Stimulated activated CD8-positive, alpha-beta memory T cell treated with anti-CD3 and anti-CD28 coated beads, Interleukin-2, amount 100 ng/mL, for 48 hours (primary cell): Measurements from ENCODE around the gene SHLD2.
"Not testable (repeated sequence)": the region's sequence is repeated elsewhere in the genome, so short reads cannot be mapped to it uniquely, and the experiment has no call there.

Experiments used
- DNase-seq, 2 donors: peaks; one replicate each; pipeline ENCODE4 v3.0.0-alpha.2; 2020; ENCODE audit warnings: low read depth in 2 of 2

Gene SHLD2

DNA sequence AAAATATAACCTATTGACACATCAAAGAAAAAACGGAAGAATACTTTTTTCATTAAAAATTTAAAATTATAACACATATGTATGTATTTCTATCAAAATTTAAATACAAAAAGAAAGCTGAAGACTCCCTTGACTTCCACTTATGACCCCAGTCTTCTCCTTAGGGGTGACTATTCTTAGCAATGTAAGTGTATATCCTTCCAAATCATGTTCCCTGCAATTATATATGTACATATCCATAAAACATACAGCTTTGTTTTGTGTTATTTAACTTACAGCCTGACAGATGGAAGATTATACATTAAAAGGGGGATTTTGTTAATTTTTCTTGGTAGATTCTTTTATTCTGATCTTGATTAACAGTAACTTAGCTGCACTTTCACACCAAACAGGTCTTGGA is 9.5 kb upstream of the SHLD2 start:
- DNase-seq, result no peak

DNA sequence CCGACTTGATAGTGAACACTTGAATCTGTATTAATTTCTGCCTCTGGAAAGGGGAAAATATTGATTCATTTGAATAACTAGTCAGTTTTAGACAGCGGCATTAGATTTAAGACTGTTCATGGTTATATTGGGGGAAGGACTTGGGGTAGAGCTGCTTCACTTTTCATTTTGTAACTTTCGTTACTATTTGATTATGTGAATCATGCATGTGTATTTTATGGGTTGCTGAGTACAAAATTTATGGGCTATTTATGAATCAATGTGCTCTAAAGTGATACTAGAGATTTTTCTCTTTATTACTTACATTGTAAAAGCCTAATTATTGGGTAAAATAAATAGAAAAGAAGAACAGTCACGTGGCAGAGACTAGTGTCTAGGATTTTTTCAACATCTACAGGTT is 5.3 kb upstream of the SHLD2 start:
- no peak for DNase-seq

- DNase-seq, result no peak
Measured at GRCh38 chr10:87090779-87091178, 4.2 kb upstream of the SHLD2 start.

DNA sequence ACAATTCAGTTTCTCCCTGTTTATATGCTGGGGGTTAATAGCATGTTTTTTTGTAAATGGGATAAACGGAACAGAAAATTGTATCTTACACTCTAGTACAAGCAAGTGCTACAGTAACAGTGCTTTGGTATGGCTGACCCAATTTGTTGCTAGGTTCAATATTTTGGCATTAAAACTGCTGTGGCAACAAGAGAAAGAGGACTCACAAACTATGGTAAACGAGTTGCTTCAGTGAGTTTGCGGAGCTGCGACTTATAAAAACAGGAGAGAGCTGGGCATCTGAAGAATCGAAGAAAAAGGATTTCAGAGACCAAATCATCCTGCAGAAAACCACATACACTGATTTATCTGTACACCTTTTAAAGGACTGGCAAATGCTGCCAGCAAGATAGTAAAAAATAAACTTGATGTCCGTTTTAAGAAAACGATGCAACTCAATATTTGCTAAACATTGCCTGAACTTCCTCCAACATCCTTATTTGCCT is 2.6 kb upstream of the SHLD2 start:
- no peak for DNase-seq

GRCh38 chr10:87092861-87093631 is 2.0 kb upstream of the SHLD2 start:
- DNase-seq, result no peak

- DNase-seq, result peak; percentile 69 to 70
Measured at GRCh38 chr10:87093632-87094372, 1.2 kb upstream of the SHLD2 start.

- peak; percentile 65 to 76 for DNase-seq
Measured at GRCh38 chr10:87095236-87095945, 385 bp downstream of the SHLD2 start.

DNA sequence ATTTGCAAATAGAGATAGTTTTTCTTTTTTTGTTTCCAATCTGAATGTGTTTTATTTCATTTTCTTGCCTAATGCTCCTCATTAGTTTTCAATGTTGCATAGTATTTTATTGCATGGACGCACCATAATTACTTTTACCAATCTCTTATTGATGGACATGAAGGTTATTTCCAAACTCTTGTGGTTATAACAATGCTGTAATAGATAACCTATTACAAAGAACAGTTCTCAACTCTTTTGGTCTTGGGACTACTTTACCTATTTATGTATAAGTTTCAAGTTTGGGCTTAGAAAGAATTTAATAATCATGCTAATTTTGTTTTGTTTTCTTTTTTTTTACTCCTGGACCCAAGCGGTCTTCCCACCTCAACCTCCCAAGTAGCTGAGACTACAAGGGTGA is 7.0 kb downstream of the SHLD2 start:
- no peak for DNase-seq

DNA sequence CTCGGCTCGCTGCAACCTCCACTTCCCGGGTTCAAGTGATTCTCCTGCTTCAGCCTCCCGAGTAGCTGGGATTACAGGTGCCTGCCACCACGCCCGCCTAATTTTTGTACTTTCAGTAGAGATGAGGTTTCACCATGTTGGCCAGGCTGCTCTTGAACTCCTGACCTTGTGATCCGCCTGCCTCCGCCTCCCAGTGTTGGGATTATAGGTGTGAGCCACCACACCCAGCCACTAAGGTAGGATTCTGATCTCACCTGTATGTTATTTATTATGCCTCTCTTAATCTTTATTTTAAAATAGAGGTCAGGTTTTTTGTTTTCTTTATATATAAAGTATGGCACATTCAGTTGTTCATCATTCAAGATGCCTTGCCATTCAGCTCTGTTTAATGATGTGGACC is 9.7 kb downstream of the SHLD2 start:
- DNase-seq, result not testable (repeated sequence)

- DNase-seq, result no peak
Measured at GRCh38 chr10:87105446-87106124, 10.6 kb downstream of the SHLD2 start.

DNA sequence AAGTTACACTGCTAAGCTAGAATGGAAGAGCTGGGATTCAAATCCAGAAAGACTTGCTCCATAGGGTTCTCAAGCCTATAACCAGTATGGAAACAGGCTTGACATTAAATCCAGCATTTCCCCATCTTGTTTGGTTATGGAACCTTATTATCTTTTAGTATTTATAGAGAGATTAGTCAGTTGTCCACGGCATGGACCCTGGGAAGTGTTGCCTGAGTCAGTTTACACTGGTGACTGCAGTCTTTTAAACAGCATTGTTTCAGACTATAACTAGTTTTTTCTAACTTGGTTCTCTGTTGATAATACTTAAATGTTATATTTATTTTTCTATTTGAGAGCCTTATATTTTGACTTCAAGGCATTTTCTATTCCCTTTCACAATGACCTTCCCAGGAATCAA is 23.1 kb downstream of the SHLD2 start:
- not testable (repeated sequence) for DNase-seq

DNA sequence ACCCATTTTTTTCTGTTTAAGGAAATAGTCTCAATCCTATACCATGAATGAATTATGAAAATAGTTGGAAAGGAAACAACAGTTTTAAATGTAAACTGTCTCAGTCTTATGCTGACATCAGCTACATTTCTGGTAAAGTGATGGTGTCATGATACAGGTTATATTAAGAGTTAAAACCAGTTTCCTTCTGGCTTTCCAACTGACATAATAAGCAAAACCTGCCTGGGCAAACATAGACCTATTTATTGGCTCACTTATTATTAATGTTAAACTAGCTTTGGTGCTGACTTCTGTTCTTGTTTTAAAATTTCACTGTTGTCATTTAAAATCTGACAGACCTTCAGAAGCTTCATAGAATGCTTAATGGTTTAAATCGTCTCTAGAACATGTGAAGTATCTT is 24.0 kb downstream of the SHLD2 start:
- not testable (repeated sequence) for DNase-seq

- DNase-seq, result not testable (repeated sequence)
Measured at GRCh38 chr10:87123351-87123750, 28.3 kb downstream of the SHLD2 start.

GRCh38 chr10:87127048-87127447 is 32.0 kb downstream of the SHLD2 start:
- DNase-seq, result not testable (repeated sequence)

DNA sequence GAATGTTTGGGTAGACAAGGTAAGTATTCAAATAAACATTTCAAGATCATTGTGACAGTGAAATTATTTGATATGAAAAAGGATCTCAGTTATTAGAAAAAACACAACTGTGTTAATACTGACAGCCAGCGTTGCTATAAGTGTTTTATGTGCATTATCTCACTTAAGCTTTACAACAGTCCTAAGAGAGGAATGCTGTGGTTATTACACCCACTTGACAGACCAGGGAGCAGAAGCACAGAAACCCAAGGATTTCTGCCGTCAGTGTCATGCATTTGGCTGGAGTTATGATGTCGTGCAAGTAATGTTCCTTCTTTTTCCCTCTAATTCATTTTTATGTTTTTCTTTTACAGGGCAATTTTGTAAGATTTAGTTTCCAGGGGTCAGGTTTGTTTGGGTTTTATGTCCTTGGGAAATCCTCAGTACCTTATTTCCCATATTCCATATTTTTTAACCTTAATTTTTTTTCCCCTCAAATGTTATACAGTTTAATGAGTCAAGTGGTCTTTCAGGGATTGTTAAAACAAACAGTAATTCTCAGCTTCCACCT is 32.7 kb downstream of the SHLD2 start:
- not testable (repeated sequence) for DNase-seq

DNA sequence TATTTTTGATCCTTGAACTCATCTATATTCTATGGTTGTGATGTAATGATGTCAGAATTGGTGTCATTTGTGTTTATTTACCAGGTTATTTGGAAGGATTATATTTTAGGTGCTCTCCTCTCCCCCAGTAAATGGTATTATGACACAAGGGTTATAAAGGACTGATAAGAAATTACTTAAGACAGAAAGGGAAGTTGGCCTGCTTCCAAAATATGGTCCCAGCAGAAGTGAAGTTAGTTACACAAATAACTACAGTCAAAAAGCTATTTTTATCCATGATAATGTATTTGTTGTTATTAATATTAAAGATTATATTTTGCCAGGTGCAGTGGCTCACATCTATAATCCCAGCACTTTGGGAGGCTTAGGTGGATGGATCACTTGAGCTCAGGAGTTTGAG is 37.2 kb downstream of the SHLD2 start:
- DNase-seq, result not testable (repeated sequence)

- not testable (repeated sequence) for DNase-seq
Measured at GRCh38 chr10:87133936-87134335, 38.9 kb downstream of the SHLD2 start.

- not testable (repeated sequence) for DNase-seq
Measured at GRCh38 chr10:87134440-87134839, 39.4 kb downstream of the SHLD2 start.

- not testable (repeated sequence) for DNase-seq
Measured at GRCh38 chr10:87137478-87137877, 42.5 kb downstream of the SHLD2 start.

DNA sequence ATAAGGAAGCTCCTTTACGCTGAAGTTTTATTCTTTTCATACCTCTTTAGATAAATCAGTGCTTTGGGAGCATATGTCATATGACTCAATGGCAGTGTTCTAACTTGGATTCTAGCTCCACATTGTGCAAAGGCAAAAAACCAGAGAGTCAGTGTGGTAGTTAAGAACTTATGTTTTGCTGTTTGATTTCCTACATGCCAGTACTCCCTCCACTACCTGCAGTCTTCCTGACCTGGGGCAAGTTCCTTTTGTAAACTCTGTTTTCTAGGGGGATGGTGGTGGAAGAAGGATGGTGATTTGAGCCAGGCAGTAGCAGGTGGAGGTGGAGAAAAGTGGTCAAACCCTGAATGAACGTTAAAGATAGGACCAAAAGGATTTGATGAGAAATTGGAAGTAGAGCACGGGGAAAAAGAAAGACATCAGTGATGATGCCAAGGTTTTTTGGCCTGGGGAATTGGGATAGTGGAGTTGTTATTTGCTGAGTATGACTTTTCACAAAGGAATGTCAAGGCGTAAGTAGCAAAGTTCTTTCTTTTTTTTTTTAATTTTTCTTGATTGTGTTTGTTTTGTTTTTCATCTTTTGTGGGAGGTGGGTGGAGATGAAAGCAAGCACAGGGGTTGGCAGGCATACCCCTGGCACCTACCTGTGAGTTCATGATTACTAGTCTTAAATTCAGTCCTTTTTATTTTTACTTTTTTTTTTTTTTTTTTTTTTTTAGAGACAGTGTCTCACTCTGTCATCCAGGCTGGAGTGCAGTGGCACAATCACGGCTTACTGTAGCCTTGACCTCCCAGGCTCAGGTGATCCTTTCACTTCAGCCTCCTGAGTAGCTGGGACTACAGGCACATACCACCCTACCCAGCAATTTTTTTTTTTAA is 47.5 kb downstream of the SHLD2 start:
- DNase-seq, result not testable (repeated sequence)

DNA sequence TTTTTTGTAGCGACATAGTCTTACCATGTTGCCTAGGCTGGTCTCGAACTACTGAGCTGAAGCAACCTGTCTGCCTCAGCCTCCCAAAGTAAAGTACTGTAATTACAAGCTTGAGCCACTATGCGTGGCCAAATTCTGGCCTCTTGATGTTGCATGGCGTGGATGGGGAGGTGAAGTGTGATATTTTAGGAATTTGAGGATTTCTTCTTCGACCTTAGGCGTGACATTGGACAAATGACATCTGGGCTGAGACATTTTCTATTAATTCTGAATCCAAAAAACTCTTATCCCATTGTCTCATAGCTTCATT is 48.1 kb downstream of the SHLD2 start:
- not testable (repeated sequence) for DNase-seq
